K562 (cell line): ENCODE measurements around the gene GLB1L2.

Experiments used
- ATF2 ChIP-seq: sonication (generic); formaldehyde crosslinking; IDR thresholded peaks from 2 replicates; pipeline ENCODE4 v1.8.1; 2022; ENCODE audit warnings: missing genetic modification reagents
- LEF1 ChIP-seq: fragments of 450-650 bp; IDR thresholded peaks from 2 replicates; pipeline ENCODE4 v1.6.1; 2016; ENCODE audit warnings: mild to moderate bottlenecking
- MECOM ChIP-seq: fragments of 250-450 bp; sonication (Bioruptor Pico); IDR thresholded peaks from 2 replicates; pipeline ENCODE4 v1.8.0; 2022; ENCODE audit warnings: inconsistent platforms
- POLR2A ChIP-seq: fragments of 450-650 bp; conservative IDR thresholded peaks from 2 replicates; pipeline ENCODE4 v1.6.1; 2016
- RBM34 ChIP-seq: fragments of 200-400 bp; formaldehyde crosslinking; IDR thresholded peaks from 2 replicates; pipeline ENCODE4 v1.6.1; 2018; ENCODE audit warnings: low read length, borderline replicate concordance; ENCODE audit not compliant: insufficient read depth
- TBL1XR1 ChIP-seq, 2 experiments: IDR thresholded peaks; 2 replicates each; pipeline ENCODE4 v1.6.1; 2012; ENCODE audit warnings: improper control_type of control experiment in 2 of 2, low read length in 2 of 2, mild to moderate bottlenecking in 1 of 2
- TCF15 ChIP-seq: fragments of 250-450 bp; sonication (Bioruptor Pico); IDR thresholded peaks from 2 replicates; pipeline ENCODE4 v1.8.0; 2022; ENCODE audit warnings: moderate library complexity, mild to moderate bottlenecking, inconsistent platforms
- TCF7L2 ChIP-seq: fragments of 150-350 bp; IDR thresholded peaks from 2 replicates; pipeline ENCODE4 v1.6.1; 2016; ENCODE audit warnings: low read depth, mild to moderate bottlenecking, low read length, moderate library complexity
- USF2 ChIP-seq: sonication (generic); formaldehyde crosslinking; IDR thresholded peaks from 2 replicates; pipeline ENCODE4 v1.5.0; 2020; ENCODE audit warnings: missing genetic modification reagents
- ZFP30 ChIP-seq: fragments of 250-450 bp; sonication (Bioruptor Pico); IDR thresholded peaks from 2 replicates; pipeline ENCODE4 v1.8.0; 2022; ENCODE audit warnings: moderate library complexity, mild to moderate bottlenecking, inconsistent platforms, borderline replicate concordance
- ZFX ChIP-seq: sonication (generic); formaldehyde crosslinking; IDR thresholded peaks from 2 replicates; pipeline ENCODE4 v1.8.0; 2022; ENCODE audit warnings: mild to moderate bottlenecking, missing genetic modification reagents, moderate library complexity
- ZNF143 ChIP-seq: sonication (generic); formaldehyde crosslinking; IDR thresholded peaks from 2 replicates; pipeline ENCODE4 v1.9.0; 2022; ENCODE audit warnings: mild to moderate bottlenecking, missing genetic modification reagents
- TF ChIP-seq, protein P1 (sequence below): sonication (generic); formaldehyde crosslinking; IDR thresholded peaks from 2 replicates; pipeline ENCODE4 v1.9.0; 2022; ENCODE audit warnings: mild to moderate bottlenecking, missing genetic modification reagents
- TF ChIP-seq, protein P2 (sequence below): fragments of 450-650 bp; IDR thresholded peaks from 2 replicates; pipeline ENCODE4 v1.6.1; 2018; ENCODE audit not compliant: partially characterized antibody

DNA sequence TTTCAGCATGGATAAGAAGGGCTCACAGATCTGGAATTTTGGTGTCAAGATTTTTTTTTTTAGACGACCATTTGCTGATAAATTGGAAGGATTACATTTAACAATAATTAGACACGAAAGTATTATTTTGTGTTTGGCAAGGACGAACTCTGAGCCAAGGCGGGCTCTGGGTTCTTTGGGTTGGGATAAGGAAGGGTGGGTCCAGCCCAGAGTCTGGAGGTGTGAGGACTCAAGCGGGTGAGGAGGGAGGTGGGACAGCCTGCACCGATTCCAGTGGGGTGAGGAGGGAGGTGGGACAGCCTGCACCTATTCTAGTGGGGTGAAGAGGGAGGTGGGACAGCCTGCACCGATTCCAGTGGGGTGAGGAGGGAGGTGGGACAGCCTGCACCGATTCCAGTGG lies 76.1 kb downstream of the GLB1L2 start:
- TF ChIP-seq LEF1, result no peak
- TF ChIP-seq USF2 (CRISPR knock-in tag), result no peak
- TF ChIP-seq, protein P1, sequence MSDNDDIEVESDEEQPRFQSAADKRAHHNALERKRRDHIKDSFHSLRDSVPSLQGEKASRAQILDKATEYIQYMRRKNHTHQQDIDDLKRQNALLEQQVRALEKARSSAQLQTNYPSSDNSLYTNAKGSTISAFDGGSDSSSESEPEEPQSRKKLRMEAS (CRISPR knock-in tag), result no peak
- no peak for TF ChIP-seq MECOM (CRISPR knock-in tag)
- TF ChIP-seq, protein P2, sequence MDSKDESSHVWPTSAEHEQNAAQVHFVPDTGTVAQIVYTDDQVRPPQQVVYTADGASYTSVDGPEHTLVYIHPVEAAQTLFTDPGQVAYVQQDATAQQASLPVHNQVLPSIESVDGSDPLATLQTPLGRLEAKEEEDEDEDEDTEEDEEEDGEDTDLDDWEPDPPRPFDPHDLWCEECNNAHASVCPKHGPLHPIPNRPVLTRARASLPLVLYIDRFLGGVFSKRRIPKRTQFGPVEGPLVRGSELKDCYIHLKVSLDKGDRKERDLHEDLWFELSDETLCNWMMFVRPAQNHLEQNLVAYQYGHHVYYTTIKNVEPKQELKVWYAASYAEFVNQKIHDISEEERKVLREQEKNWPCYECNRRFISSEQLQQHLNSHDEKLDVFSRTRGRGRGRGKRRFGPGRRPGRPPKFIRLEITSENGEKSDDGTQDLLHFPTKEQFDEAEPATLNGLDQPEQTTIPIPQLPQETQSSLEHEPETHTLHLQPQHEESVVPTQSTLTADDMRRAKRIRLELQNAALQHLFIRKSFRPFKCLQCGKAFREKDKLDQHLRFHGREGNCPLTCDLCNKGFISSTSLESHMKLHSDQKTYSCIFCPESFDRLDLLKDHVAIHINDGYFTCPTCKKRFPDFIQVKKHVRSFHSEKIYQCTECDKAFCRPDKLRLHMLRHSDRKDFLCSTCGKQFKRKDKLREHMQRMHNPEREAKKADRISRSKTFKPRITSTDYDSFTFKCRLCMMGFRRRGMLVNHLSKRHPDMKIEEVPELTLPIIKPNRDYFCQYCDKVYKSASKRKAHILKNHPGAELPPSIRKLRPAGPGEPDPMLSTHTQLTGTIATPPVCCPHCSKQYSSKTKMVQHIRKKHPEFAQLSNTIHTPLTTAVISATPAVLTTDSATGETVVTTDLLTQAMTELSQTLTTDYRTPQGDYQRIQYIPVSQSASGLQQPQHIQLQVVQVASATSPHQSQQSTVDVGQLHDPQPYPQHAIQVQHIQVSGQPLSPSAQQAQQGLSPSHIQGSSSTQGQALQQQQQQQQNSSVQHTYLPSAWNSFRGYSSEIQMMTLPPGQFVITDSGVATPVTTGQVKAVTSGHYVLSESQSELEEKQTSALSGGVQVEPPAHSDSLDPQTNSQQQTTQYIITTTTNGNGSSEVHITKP, result no peak
- no peak for TF ChIP-seq ZFP30
- TF ChIP-seq TCF15 (CRISPR knock-in tag), result no peak
- no peak for TF ChIP-seq ZNF143 (CRISPR knock-in tag)
- TF ChIP-seq POLR2A, result no peak
- TF ChIP-seq ZFX (CRISPR knock-in tag), result no peak
- no peak for TF ChIP-seq RBM34
- no peak for TF ChIP-seq TCF7L2
- TF ChIP-seq TBL1XR1 (IDR thresholded peaks at IDR 0.05; ENCODE audit: low read length in 2 of 2), result no peak
- TF ChIP-seq ATF2 (CRISPR knock-in tag), result no peak
